HG02610 (cell line): Measurements from ENCODE around the gene TMEM18.

Source experiments
- ATAC-seq: cut with Tn5 transposase; IDR thresholded peaks from one replicate; pipeline ENCODE4 v1.9.1; 2021; ENCODE audit warnings: mild to moderate bottlenecking, moderate library complexity; ENCODE audit not compliant: unreplicated experiment

Gene TMEM18

GRCh38 chr2:623130-623922 is 53.9 kb downstream of the TMEM18 start:
- ATAC-seq = no peak

GRCh38 chr2:622357-622756 is 54.8 kb downstream of the TMEM18 start:
- ATAC-seq = no peak

- ATAC-seq = no peak
Measured at GRCh38 chr2:621303-622099, 55.7 kb downstream of the TMEM18 start.

- no peak for ATAC-seq
Measured at GRCh38 chr2:620471-621302, 56.5 kb downstream of the TMEM18 start.

- no peak for ATAC-seq
Measured at GRCh38 chr2:620004-620403, 57.2 kb downstream of the TMEM18 start.

- no peak for ATAC-seq
Measured at GRCh38 chr2:618422-618990, 58.7 kb downstream of the TMEM18 start.

GRCh38 chr2:618005-618404 is 59.2 kb downstream of the TMEM18 start:
- ATAC-seq = no peak
